Esophagus muscularis mucosa (tissue), 4 donors: ENCODE measurements around the gene PAPLN. TPM values are rescaled to one million over a fixed set of nuclear protein-coding genes. Genes with fewer than 3 reads are reported as not detected.

Source experiments
- DNase-seq: peaks from one replicate; pipeline ENCODE4 v3.0.0-alpha.2; 2017; ENCODE audit errors: extremely low spot score
- H3K27ac ChIP-seq, 4 donors: fragments of 200-600 bp; sonication (generic); replicated peaks in 1 of 4; 1 replicate in 3 of 4; 2 replicates in 1 of 4; pipeline ENCODE4 v1.5.1; 2016 to 2019; ENCODE audit warnings: mild to moderate bottlenecking in 1 of 4
- H3K27me3 ChIP-seq, 4 donors: fragments of 200-600 bp; sonication (generic); one replicate each; pipeline versions ENCODE4 v1.5.1 to v1.6.0; 2016 to 2019
- H3K36me3 ChIP-seq, 4 donors: fragments of 200-600 bp; sonication (generic); one replicate each; pipeline ENCODE4 v1.5.1; 2016 to 2019
- H3K4me1 ChIP-seq, 4 donors: fragments of 200-600 bp; sonication (generic); one replicate each; pipeline ENCODE4 v1.5.1; 2016 to 2019
- H3K4me3 ChIP-seq, 4 donors: fragments of 200-600 bp; sonication (generic); 1 replicate in 2 of 4; 2 replicates in 2 of 4; pipeline ENCODE4 v1.5.1; 2016 to 2019; ENCODE audit warnings: mild to moderate bottlenecking in 4 of 4, moderate library complexity in 1 of 4
- H3K9me3 ChIP-seq, 4 donors: fragments of 200-600 bp; sonication (generic); 1 replicate in 3 of 4; 2 replicates in 1 of 4; pipeline ENCODE4 v1.5.1; 2016 to 2019
- CTCF ChIP-seq, 3 experiments: fragments of 200-600 bp in 2 of 3; fragments of 450-650 bp in 1 of 3; sonication (generic) in 2 of 3; IDR thresholded peaks; one replicate each; pipeline ENCODE4 v1.5.1; 2017 to 2019; ENCODE audit warnings: antibody characterized with exemption in 3 of 3, mild to moderate bottlenecking in 2 of 3, moderate library complexity in 1 of 3
- EP300 ChIP-seq: sonication (generic); formaldehyde crosslinking; IDR thresholded peaks from one replicate; pipeline ENCODE4 v1.6.1; 2017; ENCODE audit warnings: antibody characterized with exemption
- POLR2A ChIP-seq: fragments of 450-650 bp; IDR thresholded peaks from one replicate; pipeline ENCODE4 v1.6.1; 2017; ENCODE audit warnings: antibody characterized with exemption, moderate library complexity, mild to moderate bottlenecking, low read depth
- POLR2AphosphoS5 ChIP-seq, 2 donors: sonication (generic); formaldehyde crosslinking; IDR thresholded peaks; one replicate each; pipeline ENCODE4 v1.6.1; 2017; ENCODE audit warnings: antibody characterized with exemption in 2 of 2
- WGBS: methylation state at CpG from one replicate; pipeline ENCODE4 v1.1.5; 2018; 5-methylcytosine and 5-hydroxymethylcytosine counted together
- intact Hi-C: fragments of 100-400 bp; cut with DNase I; formaldehyde crosslinking; loops from one replicate; pipeline ENCODE4 v1.15.1; 2023
- total RNA-seq, 4 donors: library from RNA; depleted of rRNA; stranded (reverse); fragments of >200 nt; gene quantifications; one replicate each; pipeline versions ENCODE4 v1.1.0 to v1.2.1, GENCODE V29; 2016

PAPLN gene
- total RNA-seq, 4 donors from 2014 or later = 12.0 to 43.5 (median 24.1) TPM

GRCh38 chr14:73246387-73247150 lies 9.3 kb downstream of the PAPLN start:
- Histone ChIP-seq H3K27me3 (no peaks in the 10 kb centered on the region), H3K4me1 (peaks cover 3 to 27% (median 20%) of the 10 kb centered on the region in 4 donors), H3K9me3 (no peaks in the 10 kb centered on the region), H3K27ac (no peak overlapping the region), H3K36me3 (peaks cover 0 to 40% (median 13%) of the 10 kb centered on the region in 4 donors), H3K4me3 (peak overlapping the region; percentile 46 to 63 (median 50))
- TF ChIP-seq EP300 (no peak), CTCF (IDR thresholded peaks at IDR 0.05) (no peak), POLR2A (no peak), POLR2AphosphoS5 (IDR thresholded peaks at IDR 0.05) (no peak)
- WGBS = 69% methylated on average over 18 of the region's 18 CpGs
- DNase-seq = no peak
- intact Hi-C loops = no loop called here

- no peak overlapping the region for H3K27ac ChIP-seq
Measured at GRCh38 chr14:73248108-73248868, 11.0 kb downstream of the PAPLN start.

GRCh38 chr14:73249108-73249507 lies 11.8 kb downstream of the PAPLN start:
- intact Hi-C loops = no loop called here
- TF ChIP-seq CTCF (IDR thresholded peaks at IDR 0.05) (no peak), POLR2A (no peak), EP300 (no peak), POLR2AphosphoS5 (IDR thresholded peaks at IDR 0.05) (no peak)
- Histone ChIP-seq H3K27me3 (no peaks in the 10 kb centered on the region), H3K4me3 (no peak overlapping the region), H3K4me1 (peaks cover 3 to 11% (median 7%) of the 10 kb centered on the region in 4 donors), H3K9me3 (no peaks in the 10 kb centered on the region), H3K36me3 (peaks cover 0 to 65% (median 16%) of the 10 kb centered on the region in 4 donors), H3K27ac (no peak overlapping the region)
- no peak for DNase-seq
- WGBS = 100% methylated on average over 1 of the region's 1 CpG

More at GRCh38 chr14:73248108-73248868, 11.0 kb downstream of the PAPLN start:
- WGBS = 72% methylated on average over 6 of the region's 9 CpGs
- no peaks in the 10 kb centered on the region for H3K9me3 ChIP-seq
- H3K4me3 ChIP-seq = no peak overlapping the region
- intact Hi-C loops = no loop called here
- H3K27me3 ChIP-seq = no peaks in the 10 kb centered on the region
- TF ChIP-seq POLR2AphosphoS5 (IDR thresholded peaks at IDR 0.05) = no peak
- no peak for TF ChIP-seq EP300
- no peak for TF ChIP-seq CTCF (IDR thresholded peaks at IDR 0.05)
- no peak for TF ChIP-seq POLR2A
- H3K36me3 ChIP-seq = peaks cover 0 to 58% (median 16%) of the 10 kb centered on the region in 4 donors
- no peak for DNase-seq
- H3K4me1 ChIP-seq = peaks cover 3 to 13% (median 8%) of the 10 kb centered on the region in 4 donors

GRCh38 chr14:73249564-73250316 lies 12.4 kb downstream of the PAPLN start:
- Histone ChIP-seq H3K36me3 (peaks cover 0 to 65% (median 17%) of the 10 kb centered on the region in 4 donors), H3K4me1 (peaks cover 3 to 10% (median 7%) of the 10 kb centered on the region in 4 donors), H3K4me3 (no peak overlapping the region), H3K27me3 (no peaks in the 10 kb centered on the region), H3K27ac (no peak overlapping the region), H3K9me3 (no peaks in the 10 kb centered on the region)
- TF ChIP-seq EP300 (no peak), CTCF (IDR thresholded peaks at IDR 0.05) (no peak), POLR2A (no peak), POLR2AphosphoS5 (IDR thresholded peaks at IDR 0.05) (no peak)
- DNase-seq = no peak
- intact Hi-C loops = no loop called here
- 84% methylated on average over 11 of the region's 13 CpGs for WGBS
